ENCODE results near the gene UMODL1. TPM values are rescaled to one million over a fixed set of nuclear protein-coding genes. Genes with fewer than 3 reads are reported as not detected.

Gene UMODL1
- total RNA-seq, 1 experiment from 2014 or later, result 0.18 TPM

DNA sequence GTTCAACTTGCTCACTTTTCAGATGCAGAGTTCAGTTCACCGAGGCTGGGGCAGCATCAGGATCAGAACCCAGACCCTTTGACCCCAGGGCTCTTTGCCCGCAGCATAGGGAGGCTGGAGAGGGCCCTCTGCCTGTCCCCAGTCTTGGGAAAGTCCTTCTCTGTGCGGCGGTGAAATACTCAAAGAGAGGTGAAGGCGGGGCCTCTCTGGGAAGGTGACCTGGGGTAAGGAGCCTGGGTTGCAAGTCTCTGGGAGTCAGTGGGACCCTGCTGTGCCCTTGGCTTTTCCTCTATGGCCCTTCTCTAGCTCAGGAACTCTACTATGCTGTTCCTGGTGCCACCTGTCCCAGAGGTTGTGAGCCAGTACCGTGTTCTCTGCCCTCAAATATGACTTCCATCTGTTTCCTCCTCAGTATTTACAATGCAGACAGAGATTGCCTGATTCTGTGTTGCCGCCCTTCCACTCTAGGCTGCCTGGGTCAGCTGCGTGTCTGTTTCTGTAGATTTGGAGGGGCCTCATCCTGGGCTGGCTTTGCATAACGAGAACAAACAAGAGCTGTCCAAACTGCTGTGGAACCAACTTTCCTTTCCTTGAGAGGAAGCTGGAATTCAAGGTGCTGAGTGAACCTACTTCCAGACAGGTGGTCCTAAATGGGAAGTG, 42.2 kb upstream of the UMODL1 start:
- POLR2A ChIA-PET, result no interaction called here
- no peak overlapping the region for H3K27ac ChIP-seq (ENCODE audit: low read length)
- no TSS peak for BruUV-seq (replicated peaks)
- intact Hi-C loops (cut with micrococcal nuclease; ENCODE audit: unreplicated experiment), result no loop called here
- no peak overlapping the region for H3K4me3 ChIP-seq (ENCODE audit: low read depth in 2 of 2, low read length in 2 of 2)
- H3K27me3 ChIP-seq (ENCODE audit: control insufficient read depth, insufficient read depth, low read length), result no peaks in the 10 kb centered on the region
- in situ Hi-C loops (cut with HindIII; ENCODE audit: low pct_unique_long_range_greater_than_20kb, low sequenced_read_pairs), result no loop called here
- CTCF ChIA-PET, result no interaction called here
- H3K36me3 ChIP-seq (ENCODE audit: control insufficient read depth, insufficient read depth, low read length), result no peaks in the 10 kb centered on the region
- TF ChIP-seq CTCF (IDR thresholded peaks at IDR 0.05) (no peak), POLR2AphosphoS5 (IDR thresholded peaks at IDR 0.05; ENCODE audit: low read depth, low read length) (no peak), SIN3A (IDR thresholded peaks at IDR 0.05; ENCODE audit: borderline replicate concordance, insufficient read depth, low read depth, low read length) (no peak), TCF7L2 (IDR thresholded peaks at IDR 0.05; ENCODE audit: low read depth, low read length) (no peak)
- TF ChIP-seq, protein P1, sequence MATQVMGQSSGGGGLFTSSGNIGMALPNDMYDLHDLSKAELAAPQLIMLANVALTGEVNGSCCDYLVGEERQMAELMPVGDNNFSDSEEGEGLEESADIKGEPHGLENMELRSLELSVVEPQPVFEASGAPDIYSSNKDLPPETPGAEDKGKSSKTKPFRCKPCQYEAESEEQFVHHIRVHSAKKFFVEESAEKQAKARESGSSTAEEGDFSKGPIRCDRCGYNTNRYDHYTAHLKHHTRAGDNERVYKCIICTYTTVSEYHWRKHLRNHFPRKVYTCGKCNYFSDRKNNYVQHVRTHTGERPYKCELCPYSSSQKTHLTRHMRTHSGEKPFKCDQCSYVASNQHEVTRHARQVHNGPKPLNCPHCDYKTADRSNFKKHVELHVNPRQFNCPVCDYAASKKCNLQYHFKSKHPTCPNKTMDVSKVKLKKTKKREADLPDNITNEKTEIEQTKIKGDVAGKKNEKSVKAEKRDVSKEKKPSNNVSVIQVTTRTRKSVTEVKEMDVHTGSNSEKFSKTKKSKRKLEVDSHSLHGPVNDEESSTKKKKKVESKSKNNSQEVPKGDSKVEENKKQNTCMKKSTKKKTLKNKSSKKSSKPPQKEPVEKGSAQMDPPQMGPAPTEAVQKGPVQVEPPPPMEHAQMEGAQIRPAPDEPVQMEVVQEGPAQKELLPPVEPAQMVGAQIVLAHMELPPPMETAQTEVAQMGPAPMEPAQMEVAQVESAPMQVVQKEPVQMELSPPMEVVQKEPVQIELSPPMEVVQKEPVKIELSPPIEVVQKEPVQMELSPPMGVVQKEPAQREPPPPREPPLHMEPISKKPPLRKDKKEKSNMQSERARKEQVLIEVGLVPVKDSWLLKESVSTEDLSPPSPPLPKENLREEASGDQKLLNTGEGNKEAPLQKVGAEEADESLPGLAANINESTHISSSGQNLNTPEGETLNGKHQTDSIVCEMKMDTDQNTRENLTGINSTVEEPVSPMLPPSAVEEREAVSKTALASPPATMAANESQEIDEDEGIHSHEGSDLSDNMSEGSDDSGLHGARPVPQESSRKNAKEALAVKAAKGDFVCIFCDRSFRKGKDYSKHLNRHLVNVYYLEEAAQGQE (IDR thresholded peaks at IDR 0.05; ENCODE audit: insufficient read depth in 1 of 2, low read depth in 2 of 2, low read length in 1 of 2), result no peak
- no peaks in the 10 kb centered on the region for H3K9me3 ChIP-seq (ENCODE audit: control insufficient read depth, insufficient read depth, low read depth, low read length)
- ATAC-seq, result no peak; the same call in 1 of the 2 replicates
- H3K4me1 ChIP-seq (ENCODE audit: control insufficient read depth, insufficient read depth, low read length), result no peaks in the 10 kb centered on the region
- DNase-seq (ENCODE audit: low read depth, low spot score), result no peak

DNA sequence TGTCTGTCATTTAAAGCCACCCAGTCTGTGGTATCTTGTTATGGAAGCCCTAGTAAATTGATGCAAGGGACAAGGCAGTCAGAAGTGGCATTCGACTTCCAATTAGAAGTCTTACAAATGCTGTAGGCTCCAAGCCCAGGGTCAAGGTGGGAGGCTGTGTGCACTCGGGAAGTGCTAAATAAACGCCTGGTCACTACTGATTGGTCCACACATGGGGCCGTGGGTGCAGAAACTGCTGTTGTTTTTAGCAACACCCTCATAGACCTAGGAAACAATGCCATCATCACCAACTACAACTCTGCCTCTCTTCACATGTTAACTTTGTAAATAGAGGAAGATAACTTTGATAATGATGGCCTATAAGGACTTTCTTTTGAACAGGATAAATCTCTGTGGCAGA, 40.8 kb upstream of the UMODL1 start:
- ChIA-PET CTCF (no interaction called here), POLR2A (no interaction called here)
- in situ Hi-C loops (cut with HindIII; ENCODE audit: low pct_unique_long_range_greater_than_20kb, low sequenced_read_pairs), result no loop called here
- TF ChIP-seq, protein P1 (IDR thresholded peaks at IDR 0.05; ENCODE audit: insufficient read depth in 1 of 2, low read depth in 2 of 2, low read length in 1 of 2), result no peak
- no peak for TF ChIP-seq SIN3A (IDR thresholded peaks at IDR 0.05; ENCODE audit: borderline replicate concordance, insufficient read depth, low read depth, low read length)
- no peak for TF ChIP-seq CTCF (IDR thresholded peaks at IDR 0.05)
- TF ChIP-seq POLR2AphosphoS5 (IDR thresholded peaks at IDR 0.05; ENCODE audit: low read depth, low read length), result no peak
- no peak for TF ChIP-seq TCF7L2 (IDR thresholded peaks at IDR 0.05; ENCODE audit: low read depth, low read length)
- Histone ChIP-seq H3K36me3 (ENCODE audit: control insufficient read depth, insufficient read depth, low read length) (no peaks in the 10 kb centered on the region), H3K27me3 (ENCODE audit: control insufficient read depth, insufficient read depth, low read length) (no peaks in the 10 kb centered on the region), H3K9me3 (ENCODE audit: control insufficient read depth, insufficient read depth, low read depth, low read length) (no peaks in the 10 kb centered on the region), H3K27ac (ENCODE audit: low read length) (no peak overlapping the region), H3K4me1 (ENCODE audit: control insufficient read depth, insufficient read depth, low read length) (no peaks in the 10 kb centered on the region), H3K4me3 (ENCODE audit: low read depth in 2 of 2, low read length in 2 of 2) (no peak overlapping the region)
- intact Hi-C loops (cut with micrococcal nuclease; ENCODE audit: unreplicated experiment), result loop anchor here (10.0 kb wide), 1 partner anchor 74 kb away; no protein-coding TSS in a partner anchor
- ATAC-seq (no peak), DNase-seq (ENCODE audit: low read depth, low spot score) (no peak)
- BruUV-seq (replicated peaks), result no TSS peak
